ENCODE results near the gene LINGO4. TPM values are rescaled to one million over a fixed set of nuclear protein-coding genes. Genes with fewer than 3 reads are reported as not detected.

Gene LINGO4
- total RNA-seq, 6 experiments from 2014 or later: not detected

DNA sequence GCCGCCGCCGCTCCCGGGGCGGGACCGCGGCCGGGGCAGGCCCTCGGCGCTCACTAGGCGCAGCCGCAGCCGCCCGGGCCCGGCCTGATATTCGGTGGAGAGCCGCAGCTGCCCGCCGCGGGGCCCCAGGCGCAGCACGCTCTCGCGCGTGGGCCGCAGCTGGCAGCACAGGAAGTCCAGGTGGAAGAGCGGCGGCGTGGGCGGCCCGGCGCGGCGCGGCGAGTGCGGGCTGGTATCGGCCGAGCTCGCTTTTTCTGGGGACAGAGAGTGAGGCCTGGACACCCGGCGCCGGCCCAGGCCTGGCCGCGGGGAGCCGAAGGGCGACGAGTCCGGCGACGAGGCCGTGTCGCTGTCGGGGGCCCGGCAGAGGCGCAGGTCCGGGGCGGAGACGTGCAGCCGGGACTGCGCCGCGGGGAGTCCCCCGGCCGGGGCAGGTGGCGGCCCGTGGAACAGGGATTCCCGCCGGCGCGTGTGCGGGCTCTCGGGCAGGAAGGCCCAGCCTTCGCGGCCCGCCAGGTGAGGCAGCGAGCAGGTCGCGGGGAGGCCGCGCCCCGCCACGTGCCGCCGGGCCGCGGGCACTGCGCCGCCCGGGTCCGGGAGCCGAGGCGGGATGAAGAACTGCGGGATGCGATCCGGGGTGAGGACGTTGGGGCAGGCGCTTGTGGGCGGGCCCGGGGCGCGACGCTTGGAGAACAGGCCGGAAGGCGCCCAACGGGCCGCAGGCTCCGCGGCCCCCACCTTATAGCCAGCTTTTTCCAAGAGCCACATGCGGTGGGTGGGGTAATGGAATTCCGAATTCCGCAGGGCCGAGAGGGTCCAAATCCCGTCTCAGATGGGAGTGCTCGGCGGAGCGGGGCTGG lies 33.2 kb upstream of the LINGO4 start:
- H3K27ac Mint-ChIP-seq: no peak overlapping the region
- TF ChIP-seq, protein P1, sequence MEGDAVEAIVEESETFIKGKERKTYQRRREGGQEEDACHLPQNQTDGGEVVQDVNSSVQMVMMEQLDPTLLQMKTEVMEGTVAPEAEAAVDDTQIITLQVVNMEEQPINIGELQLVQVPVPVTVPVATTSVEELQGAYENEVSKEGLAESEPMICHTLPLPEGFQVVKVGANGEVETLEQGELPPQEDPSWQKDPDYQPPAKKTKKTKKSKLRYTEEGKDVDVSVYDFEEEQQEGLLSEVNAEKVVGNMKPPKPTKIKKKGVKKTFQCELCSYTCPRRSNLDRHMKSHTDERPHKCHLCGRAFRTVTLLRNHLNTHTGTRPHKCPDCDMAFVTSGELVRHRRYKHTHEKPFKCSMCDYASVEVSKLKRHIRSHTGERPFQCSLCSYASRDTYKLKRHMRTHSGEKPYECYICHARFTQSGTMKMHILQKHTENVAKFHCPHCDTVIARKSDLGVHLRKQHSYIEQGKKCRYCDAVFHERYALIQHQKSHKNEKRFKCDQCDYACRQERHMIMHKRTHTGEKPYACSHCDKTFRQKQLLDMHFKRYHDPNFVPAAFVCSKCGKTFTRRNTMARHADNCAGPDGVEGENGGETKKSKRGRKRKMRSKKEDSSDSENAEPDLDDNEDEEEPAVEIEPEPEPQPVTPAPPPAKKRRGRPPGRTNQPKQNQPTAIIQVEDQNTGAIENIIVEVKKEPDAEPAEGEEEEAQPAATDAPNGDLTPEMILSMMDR (IDR thresholded peaks at IDR 0.05): no peak
- H3K4me1 Mint-ChIP-seq (ENCODE audit: low read depth): peaks cover 18% of the 10 kb centered on the region
- H3K27me3 Mint-ChIP-seq (ENCODE audit: insufficient read depth): peaks cover 38% of the 10 kb centered on the region
- no peak overlapping the region for H3K4me3 Mint-ChIP-seq
- no peaks in the 10 kb centered on the region for H3K36me3 Mint-ChIP-seq (ENCODE audit: low read depth)
- DNase-seq: no peak
- H3K9me3 Mint-ChIP-seq: no peaks in the 10 kb centered on the region

DNA sequence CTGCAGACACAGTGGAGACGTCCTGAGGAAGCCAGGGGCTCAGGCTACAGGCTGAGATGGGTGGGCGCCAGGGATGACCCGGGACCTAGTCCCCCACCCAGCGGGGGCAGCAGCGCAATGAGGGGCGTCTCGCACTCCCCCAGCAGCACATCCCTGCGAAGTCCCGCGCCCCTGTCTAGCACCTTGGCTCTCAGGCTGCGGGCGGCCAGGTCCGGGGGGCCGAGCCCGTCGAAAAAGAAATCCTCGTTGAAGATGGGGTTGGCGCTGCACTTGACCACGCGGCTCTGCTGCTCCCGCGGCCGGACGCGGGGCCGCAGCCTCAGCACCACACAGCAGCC lies 32.6 kb upstream of the LINGO4 start:
- no peak for DNase-seq
- Mint-ChIP-seq H3K36me3 (ENCODE audit: low read depth) (no peaks in the 10 kb centered on the region), H3K4me3 (peak overlapping the region; percentile 47), H3K4me1 (ENCODE audit: low read depth) (peaks cover 18% of the 10 kb centered on the region), H3K27ac (no peak overlapping the region), H3K27me3 (ENCODE audit: insufficient read depth) (peaks cover 40% of the 10 kb centered on the region), H3K9me3 (no peaks in the 10 kb centered on the region)
- TF ChIP-seq, protein P1 (IDR thresholded peaks at IDR 0.05): no peak

- peak overlapping the region; percentile 47; the same call in 1 of the 2 replicates for H3K4me3 Mint-ChIP-seq
- no peaks in the 10 kb centered on the region for H3K9me3 Mint-ChIP-seq
- H3K27me3 Mint-ChIP-seq (ENCODE audit: insufficient read depth): peaks cover 38% of the 10 kb centered on the region
- no peaks in the 10 kb centered on the region for H3K36me3 Mint-ChIP-seq (ENCODE audit: low read depth)
- TF ChIP-seq, protein P1 (IDR thresholded peaks at IDR 0.05): no peak
- H3K27ac Mint-ChIP-seq: no peak overlapping the region
- no peak for DNase-seq
- H3K4me1 Mint-ChIP-seq (ENCODE audit: low read depth): peaks cover 18% of the 10 kb centered on the region
Measured at GRCh38 chr1:151837197-151837596, 32.0 kb upstream of the LINGO4 start.

DNA sequence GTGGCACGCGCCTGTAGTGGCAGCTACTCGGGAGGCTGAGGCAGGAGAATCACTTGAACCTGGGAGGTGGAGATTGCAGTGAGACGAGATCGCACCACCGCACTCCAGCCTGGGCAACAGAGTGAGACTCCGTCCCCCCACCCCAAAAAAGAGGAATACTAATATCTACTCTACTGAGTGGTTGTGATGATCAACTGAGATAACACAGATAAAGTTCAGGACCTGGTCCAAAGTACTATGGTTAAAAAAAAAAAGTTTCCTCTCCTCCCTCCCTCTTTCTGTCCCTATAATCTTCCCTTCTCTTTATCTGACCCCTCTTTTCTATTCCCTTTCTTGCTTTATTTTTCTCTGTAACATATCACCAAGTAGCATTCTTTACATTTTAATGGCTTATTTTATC lies 30.4 kb upstream of the LINGO4 start:
- peaks cover 8% of the 10 kb centered on the region for H3K4me1 Mint-ChIP-seq (ENCODE audit: low read depth)
- no peak overlapping the region for H3K27ac Mint-ChIP-seq
- H3K27me3 Mint-ChIP-seq (ENCODE audit: insufficient read depth): peaks cover 41% of the 10 kb centered on the region
- H3K4me3 Mint-ChIP-seq: no peak overlapping the region
- TF ChIP-seq, protein P1 (IDR thresholded peaks at IDR 0.05): no peak
- H3K36me3 Mint-ChIP-seq (ENCODE audit: low read depth): no peaks in the 10 kb centered on the region
- H3K9me3 Mint-ChIP-seq: no peaks in the 10 kb centered on the region
- DNase-seq: no peak

DNA sequence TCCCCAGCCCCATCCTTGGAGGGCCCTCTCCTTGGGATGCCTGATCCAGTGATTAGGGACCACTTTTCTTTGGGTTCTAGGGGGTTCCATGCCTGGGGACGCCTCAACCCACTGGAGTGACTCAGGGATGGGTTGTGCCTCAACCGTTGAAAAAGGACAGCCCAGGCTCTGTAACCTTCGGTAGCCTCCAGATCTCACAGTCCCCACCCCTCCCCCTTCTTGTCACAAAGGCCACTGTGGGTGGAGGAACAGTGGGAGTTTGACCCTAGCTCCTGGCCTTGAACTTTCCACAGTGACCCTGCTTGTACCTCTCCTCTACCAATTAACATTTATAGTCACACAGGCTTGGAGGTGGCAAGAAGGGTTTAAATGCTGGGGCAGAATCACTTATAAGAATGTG lies 29.0 kb upstream of the LINGO4 start:
- H3K4me1 Mint-ChIP-seq (ENCODE audit: low read depth): peaks cover 9% of the 10 kb centered on the region
- no peaks in the 10 kb centered on the region for H3K36me3 Mint-ChIP-seq (ENCODE audit: low read depth)

More for the DNA sequence above, 29.0 kb upstream of the LINGO4 start:
- Mint-ChIP-seq H3K27ac (no peak overlapping the region), H3K4me3 (no peak overlapping the region), H3K9me3 (no peaks in the 10 kb centered on the region), H3K27me3 (ENCODE audit: insufficient read depth) (peaks cover 31% of the 10 kb centered on the region)
- DNase-seq: no peak
- TF ChIP-seq, protein P1 (IDR thresholded peaks at IDR 0.05): no peak

Data from HFFc6 (cell line).